Trophoblast cell (in vitro differentiated cells and primary cell): ENCODE data around the gene MGMT.

Source experiments
- DNase-seq, 2 donors: peaks; one replicate each; pipeline ENCODE4 v3.0.0-alpha.2; 2016
- H2AFZ ChIP-seq: 2 replicates; pipeline ENCODE4 v1.6.1; 2013; ENCODE audit warnings: low read length, moderate library complexity, mild to moderate bottlenecking; ENCODE audit not compliant: insufficient read depth, poor library complexity
- H2AK5ac ChIP-seq: 2 replicates; pipeline ENCODE4 v1.6.1; 2013; ENCODE audit warnings: mild to moderate bottlenecking, low read length
- H2BK120ac ChIP-seq: 2 replicates; pipeline ENCODE4 v1.6.1; 2013; ENCODE audit warnings: low read length, mild to moderate bottlenecking, moderate library complexity; ENCODE audit not compliant: insufficient read depth, poor library complexity
- H2BK12ac ChIP-seq: 2 replicates; pipeline ENCODE4 v1.6.1; 2013; ENCODE audit warnings: mild to moderate bottlenecking, low read length, moderate library complexity
- H2BK5ac ChIP-seq: 2 replicates; pipeline ENCODE4 v1.6.1; 2013; ENCODE audit warnings: low read length, low read depth, moderate library complexity, mild to moderate bottlenecking; ENCODE audit not compliant: poor library complexity
- H3K14ac ChIP-seq: 2 replicates; pipeline ENCODE4 v1.6.1; 2013; ENCODE audit warnings: mild to moderate bottlenecking, low read length
- H3K18ac ChIP-seq: 2 replicates; pipeline ENCODE4 v1.6.1; 2013; ENCODE audit warnings: mild to moderate bottlenecking, low read length
- H3K23ac ChIP-seq: 2 replicates; pipeline ENCODE4 v1.6.1; 2013; ENCODE audit warnings: low read length
- H3K27ac ChIP-seq: 2 replicates; pipeline ENCODE4 v1.5.1; 2013; ENCODE audit warnings: low read depth, mild to moderate bottlenecking, inconsistent platforms, low read length, moderate library complexity
- H3K27me3 ChIP-seq: 2 replicates; pipeline ENCODE4 v1.6.1; 2013; ENCODE audit warnings: inconsistent platforms, mild to moderate bottlenecking, low read length, moderate library complexity; ENCODE audit not compliant: insufficient read depth
- H3K36me3 ChIP-seq, 2 experiments: 1 replicate in 1 of 2; 2 replicates in 1 of 2; pipeline ENCODE4 v1.6.1; 2013; ENCODE audit warnings: low read length in 2 of 2, mild to moderate bottlenecking in 2 of 2, moderate library complexity in 1 of 2; ENCODE audit not compliant: insufficient read depth in 2 of 2, control insufficient read depth in 1 of 2
- H3K4ac ChIP-seq: 2 replicates; pipeline ENCODE4 v1.6.1; 2013; ENCODE audit warnings: low read depth, mild to moderate bottlenecking, low read length, moderate library complexity
- H3K4me1 ChIP-seq, 2 experiments: 1 replicate in 1 of 2; 2 replicates in 1 of 2; pipeline ENCODE4 v1.6.1; 2013; ENCODE audit warnings: low read length in 2 of 2, mild to moderate bottlenecking in 2 of 2, moderate library complexity in 1 of 2; ENCODE audit not compliant: insufficient read depth in 2 of 2, control insufficient read depth in 1 of 2
- H3K4me2 ChIP-seq: 2 replicates; pipeline ENCODE4 v1.6.1; 2013; ENCODE audit warnings: inconsistent platforms, mild to moderate bottlenecking, low read length, moderate library complexity
- H3K4me3 ChIP-seq: 2 replicates; pipeline ENCODE4 v1.5.1; 2013; ENCODE audit warnings: mild to moderate bottlenecking, low read depth, low read length, inconsistent platforms
- H3K79me1 ChIP-seq: one replicate; pipeline ENCODE4 v1.6.1; 2013; ENCODE audit warnings: low read length
- H3K79me2 ChIP-seq: 2 replicates; pipeline ENCODE4 v1.6.1; 2013; ENCODE audit warnings: low read length, mild to moderate bottlenecking; ENCODE audit not compliant: control insufficient read depth, insufficient read depth, poor library complexity
- H3K9ac ChIP-seq: 2 replicates; pipeline ENCODE4 v1.6.1; 2013; ENCODE audit warnings: mild to moderate bottlenecking, low read length
- H3K9me3 ChIP-seq: 2 replicates; pipeline ENCODE4 v1.6.1; 2013; ENCODE audit warnings: low read depth, mild to moderate bottlenecking, control low read depth, inconsistent platforms, low read length; ENCODE audit not compliant: insufficient read depth
- H4K12ac ChIP-seq: 2 replicates; pipeline ENCODE4 v1.6.1; 2013; ENCODE audit warnings: low read depth, mild to moderate bottlenecking, low read length, moderate library complexity
- H4K8ac ChIP-seq: 2 replicates; pipeline ENCODE4 v1.6.1; 2013; ENCODE audit warnings: low read depth, mild to moderate bottlenecking, low read length, moderate library complexity
- H4K91ac ChIP-seq: one replicate; pipeline ENCODE4 v1.6.1; 2013; ENCODE audit warnings: low read depth, mild to moderate bottlenecking, low read length, moderate library complexity
- WGBS: extraction: QIAGEN DNeasy Blood & Tissue Kit; methylation state at CpG from one replicate; pipeline ENCODE4 v1.1.7; 2013; ENCODE audit warnings: missing lambda C conversion rate; ENCODE audit not compliant: insufficient read length, insufficient coverage; ENCODE audit errors: extremely low coverage; 5-methylcytosine and 5-hydroxymethylcytosine counted together

Gene MGMT

DNA sequence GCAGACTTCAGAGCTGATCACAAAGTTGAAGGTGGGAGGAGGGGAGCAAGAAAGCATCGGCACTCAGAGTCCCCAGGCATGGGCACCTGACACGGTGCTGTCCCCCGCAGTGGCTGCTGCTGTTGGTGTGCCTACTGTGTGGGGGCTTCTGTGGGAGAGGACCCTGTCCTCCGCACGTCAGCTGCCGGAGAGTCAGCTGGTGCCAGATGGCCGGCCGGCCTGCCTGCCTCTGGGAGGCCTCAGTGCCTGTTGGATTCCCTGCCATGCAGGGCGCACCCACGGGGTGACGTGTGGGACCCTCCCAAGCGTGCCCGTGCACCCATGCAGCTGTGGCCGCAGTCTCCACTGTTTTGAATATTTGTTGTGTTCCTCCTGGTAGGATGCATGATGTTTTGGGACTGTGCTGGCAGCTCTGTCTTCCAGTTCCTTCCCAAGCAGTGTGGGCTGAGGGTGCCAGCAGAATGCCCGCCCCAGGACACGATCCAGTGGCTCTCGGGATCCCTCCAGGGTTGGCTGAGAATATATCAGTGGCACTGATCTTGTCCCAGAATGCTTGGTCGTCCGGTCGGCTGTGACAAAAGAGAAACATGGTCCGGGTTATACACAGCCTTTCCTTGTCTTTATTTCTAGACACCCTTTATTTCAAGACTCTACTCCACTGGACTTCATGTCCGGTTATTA lies 185.6 kb downstream of the MGMT start:
- H4K8ac ChIP-seq, result no peak overlapping the region
- no peak overlapping the region for H2BK5ac ChIP-seq
- no peak overlapping the region for H3K14ac ChIP-seq
- H3K4me3 ChIP-seq, result no peak overlapping the region
- H3K79me2 ChIP-seq, result no peaks in the 10 kb centered on the region
- H3K4me2 ChIP-seq, result no peak overlapping the region
- no CpG with 5 or more reads among the region's 22 CpGs for WGBS
- H2BK12ac ChIP-seq, result no peak overlapping the region
- peak; percentile 48 to 61 for DNase-seq
- H3K36me3 ChIP-seq, result no peaks in the 10 kb centered on the region
- no peak overlapping the region for H3K23ac ChIP-seq
- no peak overlapping the region for H2AFZ ChIP-seq
- no peak overlapping the region for H4K12ac ChIP-seq
- no peak overlapping the region for H3K18ac ChIP-seq
- H3K9ac ChIP-seq, result no peak overlapping the region
- H3K27ac ChIP-seq, result no peak overlapping the region
- peaks cover 8% of the 10 kb centered on the region for H3K9me3 ChIP-seq
- no peaks in the 10 kb centered on the region for H3K27me3 ChIP-seq
- no peak overlapping the region for H3K4ac ChIP-seq
- H4K91ac ChIP-seq, result no peak overlapping the region
- H2AK5ac ChIP-seq, result no peak overlapping the region
- H3K79me1 ChIP-seq, result no peaks in the 10 kb centered on the region
- no peak overlapping the region for H2BK120ac ChIP-seq
- peaks cover 0 to 2% of the 10 kb centered on the region in 2 experiments for H3K4me1 ChIP-seq

DNA sequence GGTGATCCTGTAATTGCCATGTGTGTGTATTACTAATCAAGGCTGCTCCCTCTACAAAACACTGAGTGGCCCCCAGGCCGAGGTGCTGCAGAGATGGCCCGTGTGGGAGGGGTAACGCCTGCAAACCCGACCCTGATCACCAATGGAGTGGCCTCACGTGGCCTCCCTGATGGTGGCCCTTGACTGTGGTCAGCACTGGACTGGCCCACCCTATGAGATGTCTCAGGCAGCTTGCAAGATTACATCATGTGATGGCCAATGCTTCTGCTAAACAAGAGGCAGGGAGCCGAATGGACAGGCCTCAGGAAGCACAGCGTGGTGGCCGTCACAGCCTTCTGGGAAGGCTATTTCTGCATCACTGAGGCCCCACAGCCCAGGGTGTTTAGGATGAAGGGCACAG lies 186.4 kb downstream of the MGMT start:
- no peak for DNase-seq
- WGBS, result no CpG with 5 or more reads among the region's 8 CpGs

DNA sequence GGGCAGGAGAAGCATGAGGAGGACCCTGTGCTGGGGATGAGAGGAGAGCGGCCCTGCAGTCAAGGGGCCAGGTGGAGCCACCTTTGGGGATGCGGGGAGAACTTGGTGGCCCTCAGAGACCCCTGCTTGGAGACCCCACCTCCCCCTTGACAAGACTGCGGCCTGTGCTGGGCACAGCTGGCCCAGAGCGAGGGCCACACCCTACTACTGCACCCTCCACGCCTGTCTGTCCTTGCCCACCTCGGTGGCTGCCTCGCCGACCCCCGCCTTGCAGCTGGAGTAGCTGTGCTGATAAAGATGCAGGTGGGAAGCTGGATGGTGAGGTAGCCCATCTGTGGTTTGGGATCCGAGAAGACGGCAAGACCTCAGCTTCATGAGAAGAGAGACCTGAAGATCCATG lies 186.8 kb downstream of the MGMT start:
- H4K12ac ChIP-seq, result no peak overlapping the region
- no peak overlapping the region for H3K9ac ChIP-seq
- H3K23ac ChIP-seq, result no peak overlapping the region
- H3K27ac ChIP-seq, result no peak overlapping the region
- H3K36me3 ChIP-seq, result no peaks in the 10 kb centered on the region
- peaks cover 0 to 2% of the 10 kb centered on the region in 2 experiments for H3K4me1 ChIP-seq
- no peak overlapping the region for H4K8ac ChIP-seq
- H3K4me3 ChIP-seq, result no peak overlapping the region
- H4K91ac ChIP-seq, result no peak overlapping the region
- DNase-seq, result no peak
- no peak overlapping the region for H2AK5ac ChIP-seq
- no peak overlapping the region for H2BK5ac ChIP-seq
- H3K14ac ChIP-seq, result no peak overlapping the region
- H3K18ac ChIP-seq, result no peak overlapping the region
- H3K79me1 ChIP-seq, result no peaks in the 10 kb centered on the region
- H3K79me2 ChIP-seq, result no peaks in the 10 kb centered on the region
- no peak overlapping the region for H2AFZ ChIP-seq
- H3K27me3 ChIP-seq, result no peaks in the 10 kb centered on the region
- H2BK12ac ChIP-seq, result no peak overlapping the region
- no peak overlapping the region for H3K4ac ChIP-seq
- H3K4me2 ChIP-seq, result no peak overlapping the region
- no peak overlapping the region for H2BK120ac ChIP-seq
- H3K9me3 ChIP-seq, result peaks cover 8% of the 10 kb centered on the region
- no CpG with 5 or more reads among the region's 11 CpGs for WGBS

More for the DNA sequence above, 186.4 kb downstream of the MGMT start:
- H3K27ac ChIP-seq, result no peak overlapping the region
- no peaks in the 10 kb centered on the region for H3K79me2 ChIP-seq
- H3K23ac ChIP-seq, result no peak overlapping the region
- no peak overlapping the region for H4K91ac ChIP-seq
- no peak overlapping the region for H4K8ac ChIP-seq
- H3K18ac ChIP-seq, result no peak overlapping the region
- peaks cover 8% of the 10 kb centered on the region for H3K9me3 ChIP-seq
- H3K79me1 ChIP-seq, result no peaks in the 10 kb centered on the region
- H2BK120ac ChIP-seq, result no peak overlapping the region
- no peak overlapping the region for H3K14ac ChIP-seq
- no peak overlapping the region for H2AFZ ChIP-seq
- H3K36me3 ChIP-seq, result no peaks in the 10 kb centered on the region
- no peaks in the 10 kb centered on the region for H3K27me3 ChIP-seq
- no peak overlapping the region for H3K9ac ChIP-seq
- no peak overlapping the region for H2AK5ac ChIP-seq
- no peak overlapping the region for H2BK12ac ChIP-seq
- H3K4me2 ChIP-seq, result no peak overlapping the region
- H4K12ac ChIP-seq, result no peak overlapping the region
- H2BK5ac ChIP-seq, result no peak overlapping the region
- H3K4ac ChIP-seq, result no peak overlapping the region
- H3K4me3 ChIP-seq, result no peak overlapping the region
- H3K4me1 ChIP-seq, result peaks cover 0 to 2% of the 10 kb centered on the region in 2 experiments

DNA sequence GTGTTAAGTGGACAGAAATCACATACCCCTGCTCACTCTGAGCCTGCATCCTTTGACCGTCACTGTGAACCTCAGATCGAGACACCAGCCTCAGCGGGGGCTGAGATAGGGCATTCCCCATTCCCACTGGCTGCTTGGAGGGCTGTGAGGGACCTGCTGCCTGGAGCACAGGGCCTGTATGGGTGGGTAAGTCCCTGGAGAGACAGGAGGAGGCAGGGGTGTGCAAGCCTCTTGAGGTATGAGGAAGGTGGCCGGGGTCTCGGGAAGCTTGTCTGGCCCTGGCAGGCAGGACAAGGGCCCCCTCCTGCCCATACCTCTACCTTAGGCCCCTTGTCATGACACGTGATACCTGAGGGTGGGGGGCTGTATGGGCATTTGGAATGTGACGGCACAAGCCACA lies 187.4 kb downstream of the MGMT start:
- no peak overlapping the region for H3K23ac ChIP-seq
- no peaks in the 10 kb centered on the region for H3K79me1 ChIP-seq
- no peak overlapping the region for H4K12ac ChIP-seq
- no CpG with 5 or more reads among the region's 7 CpGs for WGBS
- H2BK120ac ChIP-seq, result no peak overlapping the region
- no peak overlapping the region for H3K4ac ChIP-seq
- no peak overlapping the region for H3K27ac ChIP-seq
- no peaks in the 10 kb centered on the region for H3K79me2 ChIP-seq
- H3K9me3 ChIP-seq, result peaks cover 8% of the 10 kb centered on the region
- H4K91ac ChIP-seq, result no peak overlapping the region
- no peak overlapping the region for H3K14ac ChIP-seq
- H3K4me3 ChIP-seq, result no peak overlapping the region
- H3K36me3 ChIP-seq, result no peaks in the 10 kb centered on the region
- no peak overlapping the region for H4K8ac ChIP-seq
- no peak overlapping the region for H3K4me2 ChIP-seq
- H2BK12ac ChIP-seq, result no peak overlapping the region
- no peak overlapping the region for H2AFZ ChIP-seq
- no peak overlapping the region for H2BK5ac ChIP-seq
- H2AK5ac ChIP-seq, result no peak overlapping the region
- no peak overlapping the region for H3K18ac ChIP-seq
- no peak overlapping the region for H3K9ac ChIP-seq
- no peaks in the 10 kb centered on the region for H3K27me3 ChIP-seq
- DNase-seq, result no peak
- peaks cover 0 to 2% of the 10 kb centered on the region in 2 experiments for H3K4me1 ChIP-seq
